Ishikawa (cell line): Measurements from ENCODE around the gene ZFAND3.

Experiments
- CEBPB ChIP-seq: IDR thresholded peaks from 2 replicates; pipeline ENCODE4 v1.6.1; 2012
- CREB1 ChIP-seq: IDR thresholded peaks from 2 replicates; pipeline ENCODE4 v1.6.1; 2012; ENCODE audit warnings: low read depth
- EGR1 ChIP-seq: IDR thresholded peaks from 2 replicates; pipeline ENCODE4 v1.6.1; 2012
- EP300 ChIP-seq: IDR thresholded peaks from 2 replicates; pipeline ENCODE4 v1.6.1; 2012; ENCODE audit warnings: borderline replicate concordance
- FOXM1 ChIP-seq: IDR thresholded peaks from 2 replicates; pipeline ENCODE4 v1.6.1; 2012; ENCODE audit warnings: low read depth, borderline replicate concordance
- MAX ChIP-seq: IDR thresholded peaks from 2 replicates; pipeline ENCODE4 v1.6.1; 2012
- NFIC ChIP-seq: IDR thresholded peaks from 2 replicates; pipeline ENCODE4 v1.6.1; 2012
- RAD21 ChIP-seq: IDR thresholded peaks from 2 replicates; pipeline ENCODE4 v1.6.1; 2012; ENCODE audit warnings: low read depth
- REST ChIP-seq: IDR thresholded peaks from 2 replicates; pipeline ENCODE4 v1.6.1; 2012; ENCODE audit warnings: low read depth, mild to moderate bottlenecking
- TAF1 ChIP-seq: IDR thresholded peaks from 2 replicates; pipeline ENCODE4 v1.6.1; 2012; ENCODE audit warnings: low read depth, mild to moderate bottlenecking
- TCF12 ChIP-seq: IDR thresholded peaks from 2 replicates; pipeline ENCODE4 v1.6.1; 2012; ENCODE audit warnings: low read depth
- USF1 ChIP-seq: IDR thresholded peaks from 2 replicates; pipeline ENCODE4 v1.6.1; 2012
- YY1 ChIP-seq: IDR thresholded peaks from 2 replicates; pipeline ENCODE4 v1.6.1; 2012; ENCODE audit warnings: low read depth
- ZBTB7A ChIP-seq: IDR thresholded peaks from 2 replicates; pipeline ENCODE4 v1.6.1; 2012; ENCODE audit warnings: low read depth

- TF ChIP-seq USF1 = no peak
- no peak for TF ChIP-seq EP300
- TF ChIP-seq REST = no peak
- TF ChIP-seq TCF12 = no peak
- no peak for TF ChIP-seq MAX
- TF ChIP-seq TAF1 = no peak
- TF ChIP-seq CEBPB = no peak
- TF ChIP-seq YY1 = no peak
- no peak for TF ChIP-seq EGR1
- TF ChIP-seq RAD21 = no peak
- TF ChIP-seq ZBTB7A = no peak
- no peak for TF ChIP-seq FOXM1
- no peak for TF ChIP-seq CREB1
- TF ChIP-seq NFIC = no peak
These were observed 354.8 kb downstream of the ZFAND3 start for GRCh38 chr6:38174315-38174714.
